Testis (tissue), 2 donors: ENCODE data around the gene RPTOR.

ENCODE experiments used
- POLR2A ChIP-seq: fragments of 450-650 bp; IDR thresholded peaks from one replicate; pipeline ENCODE4 v1.6.1; 2017; ENCODE audit warnings: antibody characterized with exemption, mild to moderate bottlenecking, moderate library complexity
- TF ChIP-seq, protein P1 (sequence below), 3 experiments: fragments of 450-650 bp in 2 of 3; fragments of 200-600 bp in 1 of 3; sonication (generic) in 1 of 3; IDR thresholded peaks; one replicate each; pipeline ENCODE4 v1.5.1; 2016 to 2019; ENCODE audit warnings: antibody characterized with exemption in 3 of 3, mild to moderate bottlenecking in 2 of 3, moderate library complexity in 1 of 3

DNA sequence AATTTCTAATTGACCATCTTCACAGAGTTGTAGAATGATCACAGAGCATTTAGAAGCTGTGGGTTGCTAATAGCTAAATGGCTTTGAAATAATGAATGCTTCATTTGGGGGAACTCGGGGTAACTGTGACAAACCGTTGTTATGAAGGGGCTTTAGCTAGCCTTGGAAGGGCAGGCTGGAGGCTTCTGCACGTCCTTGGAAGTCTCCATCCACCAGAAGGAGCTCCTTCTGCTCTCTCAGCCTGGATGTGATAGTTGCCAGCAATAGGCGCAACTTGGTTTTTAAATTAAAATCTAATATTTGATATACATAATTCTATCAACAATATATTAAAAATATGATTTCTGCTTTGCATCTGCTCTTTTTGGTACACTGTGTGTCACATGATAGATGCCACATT, 200.5 kb downstream of the RPTOR start:
- TF ChIP-seq POLR2A = no peak
- TF ChIP-seq, protein P1, sequence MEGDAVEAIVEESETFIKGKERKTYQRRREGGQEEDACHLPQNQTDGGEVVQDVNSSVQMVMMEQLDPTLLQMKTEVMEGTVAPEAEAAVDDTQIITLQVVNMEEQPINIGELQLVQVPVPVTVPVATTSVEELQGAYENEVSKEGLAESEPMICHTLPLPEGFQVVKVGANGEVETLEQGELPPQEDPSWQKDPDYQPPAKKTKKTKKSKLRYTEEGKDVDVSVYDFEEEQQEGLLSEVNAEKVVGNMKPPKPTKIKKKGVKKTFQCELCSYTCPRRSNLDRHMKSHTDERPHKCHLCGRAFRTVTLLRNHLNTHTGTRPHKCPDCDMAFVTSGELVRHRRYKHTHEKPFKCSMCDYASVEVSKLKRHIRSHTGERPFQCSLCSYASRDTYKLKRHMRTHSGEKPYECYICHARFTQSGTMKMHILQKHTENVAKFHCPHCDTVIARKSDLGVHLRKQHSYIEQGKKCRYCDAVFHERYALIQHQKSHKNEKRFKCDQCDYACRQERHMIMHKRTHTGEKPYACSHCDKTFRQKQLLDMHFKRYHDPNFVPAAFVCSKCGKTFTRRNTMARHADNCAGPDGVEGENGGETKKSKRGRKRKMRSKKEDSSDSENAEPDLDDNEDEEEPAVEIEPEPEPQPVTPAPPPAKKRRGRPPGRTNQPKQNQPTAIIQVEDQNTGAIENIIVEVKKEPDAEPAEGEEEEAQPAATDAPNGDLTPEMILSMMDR (IDR thresholded peaks at IDR 0.05) = no peak
